CD14-positive monocyte (primary cell): ENCODE results near the gene GIPR. TPM values are rescaled to one million over a fixed set of nuclear protein-coding genes. Genes with fewer than 3 reads are reported as not detected.

Experiments used
- DNase-seq, 3 donors: peaks; one replicate each; pipeline ENCODE4 v3.0.0-alpha.2; 2011 to 2022
- H2AFZ ChIP-seq: 2 replicates; pipeline ENCODE4 v1.6.0; 2012; ENCODE audit warnings: mild to moderate bottlenecking, low read depth, low read length, inconsistent platforms; ENCODE audit not compliant: insufficient read depth, poor library complexity, severe bottlenecking
- H3K27ac ChIP-seq, 2 donors: 1 replicate in 1 of 2; 2 replicates in 1 of 2; pipeline ENCODE4 v1.5.1; 2012 to 2013; ENCODE audit warnings: low read length in 2 of 2, control low read depth in 1 of 2, inconsistent platforms in 1 of 2, low read depth in 1 of 2, mild to moderate bottlenecking in 1 of 2
- H3K27me3 ChIP-seq, 2 donors: one replicate each; pipeline versions ENCODE4 v1.6.0 to v1.6.1; 2011 to 2013; ENCODE audit warnings: low read length in 2 of 2; ENCODE audit not compliant: control insufficient read depth in 2 of 2, insufficient read depth in 2 of 2
- H3K36me3 ChIP-seq, 2 donors: replicated peaks in 1 of 2; 1 replicate in 1 of 2; 2 replicates in 1 of 2; pipeline versions ENCODE4 v1.5.1 to v1.6.1; 2012 to 2013; ENCODE audit warnings: low read length in 2 of 2, control low read depth in 1 of 2, inconsistent platforms in 1 of 2, mild to moderate bottlenecking in 1 of 2; ENCODE audit not compliant: insufficient read depth in 2 of 2, control insufficient read depth in 1 of 2
- H3K4me1 ChIP-seq, 2 donors: 1 replicate in 1 of 2; 2 replicates in 1 of 2; pipeline versions ENCODE4 v1.5.1 to v1.6.1; 2012 to 2013; ENCODE audit warnings: low read length in 2 of 2, control low read depth in 1 of 2, inconsistent platforms in 1 of 2, mild to moderate bottlenecking in 1 of 2, moderate library complexity in 1 of 2; ENCODE audit not compliant: insufficient read depth in 2 of 2, control insufficient read depth in 1 of 2
- H3K4me2 ChIP-seq: replicated peaks from 2 replicates; pipeline ENCODE3; 2012; ENCODE audit warnings: low read length, moderate library complexity, mild to moderate bottlenecking; ENCODE audit not compliant: poor library complexity, severe bottlenecking; ENCODE audit errors: extremely low read depth
- H3K4me3 ChIP-seq, 3 experiments: fragments of 200-600 bp in 1 of 3; sonication (generic) in 1 of 3; replicated peaks in 1 of 3; 1 replicate in 2 of 3; 2 replicates in 1 of 3; pipeline ENCODE4 v1.5.1; 2011 to 2013; ENCODE audit warnings: low read length in 3 of 3, mild to moderate bottlenecking in 3 of 3, control low read depth in 2 of 3, low read depth in 2 of 3, inconsistent platforms in 1 of 3, moderate library complexity in 1 of 3
- H3K79me2 ChIP-seq: 2 replicates; pipeline ENCODE4 v1.6.0; 2012; ENCODE audit warnings: mild to moderate bottlenecking, control low read depth, inconsistent platforms, low read length, moderate library complexity; ENCODE audit not compliant: insufficient read depth
- H3K9ac ChIP-seq: 2 replicates; pipeline ENCODE4 v1.6.0; 2017; ENCODE audit warnings: low read length, mild to moderate bottlenecking; ENCODE audit not compliant: insufficient read depth, poor library complexity, severe bottlenecking
- H3K9me3 ChIP-seq, 2 donors: replicated peaks in 1 of 2; 1 replicate in 1 of 2; 2 replicates in 1 of 2; pipeline versions ENCODE4 v1.5.1 to v1.6.1; 2012 to 2013; ENCODE audit warnings: low read length in 2 of 2, control low read depth in 1 of 2; ENCODE audit not compliant: control insufficient read depth in 1 of 2, insufficient read depth in 1 of 2
- H4K20me1 ChIP-seq: 2 replicates; pipeline ENCODE4 v1.6.0; 2012; ENCODE audit warnings: mild to moderate bottlenecking, low read length, control low read depth, moderate library complexity; ENCODE audit not compliant: insufficient read depth
- H3K27ac Mint-ChIP-seq, 7 donors: one replicate each; pipeline ENCODE4 v1.8.0; 2020; ENCODE audit warnings: mild to moderate bottlenecking in 7 of 7, mixed read lengths in 7 of 7, moderate library complexity in 6 of 7, inconsistent platforms in 2 of 7
- H3K27me3 Mint-ChIP-seq, 3 donors: one replicate each; pipeline ENCODE4 v1.8.0; 2021 to 2022; ENCODE audit warnings: low read depth in 3 of 3, mild to moderate bottlenecking in 3 of 3, mixed read lengths in 3 of 3, moderate library complexity in 3 of 3, inconsistent platforms in 1 of 3
- H3K36me3 Mint-ChIP-seq, 2 donors: one replicate each; pipeline ENCODE4 v1.8.0; 2020; ENCODE audit warnings: mixed read lengths in 2 of 2, inconsistent platforms in 1 of 2, mild to moderate bottlenecking in 1 of 2
- H3K4me1 Mint-ChIP-seq: one replicate; pipeline ENCODE4 v1.8.0; 2020; ENCODE audit warnings: mild to moderate bottlenecking, mixed read lengths
- H3K4me3 Mint-ChIP-seq, 2 donors: one replicate each; pipeline ENCODE4 v1.8.0; 2020; ENCODE audit warnings: mild to moderate bottlenecking in 2 of 2, mixed read lengths in 2 of 2, moderate library complexity in 1 of 2
- H3K9me3 Mint-ChIP-seq, 7 donors: one replicate each; pipeline ENCODE4 v1.8.0; 2020 to 2022; ENCODE audit warnings: mixed read lengths in 7 of 7, mild to moderate bottlenecking in 6 of 7, moderate library complexity in 6 of 7, inconsistent platforms in 2 of 7
- CTCF ChIP-seq: fragments of 200-600 bp; IDR thresholded peaks from one replicate; pipeline ENCODE4 v1.8.0; 2022; ENCODE audit warnings: antibody characterized with exemption, mild to moderate bottlenecking
- WGBS: methylation state at CpG from one replicate; pipeline ENCODE4 v1.1.5; 2013; ENCODE audit warnings: missing lambda C conversion rate; ENCODE audit not compliant: insufficient coverage; 5-methylcytosine and 5-hydroxymethylcytosine counted together
- intact Hi-C, 2 donors: fragments of 100-400 bp; cut with micrococcal nuclease; formaldehyde crosslinking; loops; one replicate each; pipeline versions ENCODE4 v1.15.0 to v1.15.1; 2023
- polyA plus RNA-seq, 3 donors: library from polyadenylated mRNA; depleted of rRNA in 1 of 3; unstranded in 2 of 3; stranded (reverse) in 1 of 3; fragments of 300-500 nt in 2 of 3; fragments of >200 nt in 1 of 3; fragmentation: Illumina TruSeq in 2 of 3; gene quantifications; 1 replicate in 2 of 3; 2 replicates in 1 of 3; pipeline ENCODE4 v1.2.3, GENCODE V29; 2012 to 2021

The GIPR gene
- polyA plus RNA-seq, 3 donors, result not detected

- Mint-ChIP-seq H3K4me3 (peak overlapping the region in 1 of 2 donors; percentile 57), H3K4me1 (peaks cover 35% of the 10 kb centered on the region), H3K36me3 (peaks cover 5% of the 10 kb centered on the region in 2 donors), H3K27ac (no peak overlapping the region), H3K9me3 (peaks cover 0 to 19% (median 10%) of the 10 kb centered on the region in 7 donors), H3K27me3 (peaks cover 62 to 92% (median 76%) of the 10 kb centered on the region in 3 donors)
- DNase-seq, result no peak
- Histone ChIP-seq H3K4me2 (no peak overlapping the region), H3K79me2 (no peaks in the 10 kb centered on the region), H3K27me3 (peaks cover 20 to 77% of the 10 kb centered on the region in 2 donors), H3K36me3 (no peaks in the 10 kb centered on the region), H4K20me1 (no peaks in the 10 kb centered on the region), H2AFZ (no peak overlapping the region), H3K9me3 (no peaks in the 10 kb centered on the region), H3K4me1 (peaks cover 41 to 43% of the 10 kb centered on the region in 2 donors), H3K27ac (no peak overlapping the region), H3K9ac (no peak overlapping the region), H3K4me3 (no peak overlapping the region)
- intact Hi-C loops, result loop anchor here in 1 of 2 donors (5.0 kb wide), 1 partner anchor 33 kb away; no protein-coding TSS in a partner anchor
- no peak for TF ChIP-seq CTCF
- WGBS, result 83% methylated on average over 3 of the region's 7 CpGs
Observed at GRCh38 chr19:45674946-45675345, 6.9 kb downstream of the GIPR start.

GRCh38 chr19:45676851-45677263 lies 8.8 kb downstream of the GIPR start:
- H3K9ac ChIP-seq, result no peak overlapping the region
- no peaks in the 10 kb centered on the region for H3K9me3 ChIP-seq
- H3K27ac Mint-ChIP-seq, result peak overlapping the region in 4 of 7 donors; percentile 40 to 54 (median 48)
- H3K4me1 Mint-ChIP-seq, result peaks cover 31% of the 10 kb centered on the region
- no peaks in the 10 kb centered on the region for H3K79me2 ChIP-seq
- H3K4me3 ChIP-seq, result peak overlapping the region in 1 of 3 experiments; percentile 42
- H3K36me3 Mint-ChIP-seq, result peaks cover 0 to 2% of the 10 kb centered on the region in 2 donors
- peak overlapping the region; percentile 66 to 85 for H3K4me3 Mint-ChIP-seq
- no peak for TF ChIP-seq CTCF
- DNase-seq, result no peak
- H3K27me3 ChIP-seq, result peaks cover 13 to 58% of the 10 kb centered on the region in 2 donors
- peaks cover 48 to 85% (median 65%) of the 10 kb centered on the region in 3 donors for H3K27me3 Mint-ChIP-seq
- H3K9me3 Mint-ChIP-seq, result peaks cover 0 to 7% (median 0%) of the 10 kb centered on the region in 7 donors
- H4K20me1 ChIP-seq, result no peaks in the 10 kb centered on the region
- WGBS, result 2% methylated on average over 25 of the region's 28 CpGs
- H2AFZ ChIP-seq, result peak overlapping the region; percentile 53
- peaks cover 36 to 37% of the 10 kb centered on the region in 2 donors for H3K4me1 ChIP-seq
- H3K36me3 ChIP-seq, result no peaks in the 10 kb centered on the region
- no peak overlapping the region for H3K27ac ChIP-seq
- H3K4me2 ChIP-seq, result peak overlapping the region; percentile 58
- intact Hi-C loops, result loop anchor here in 1 of 2 donors (5.0 kb wide), 1 partner anchor 35 kb away; no protein-coding TSS in a partner anchor
